ENCODE results near the gene CHIA. TPM values are rescaled to one million over a fixed set of nuclear protein-coding genes. Genes with fewer than 3 reads are reported as not detected.
"Not testable (repeated sequence)": the region's sequence is repeated elsewhere in the genome, so short reads cannot be mapped to it uniquely, and the experiment has no call there.

CHIA gene
- total RNA-seq, 2 experiments from 2014 or later = not detected

DNA sequence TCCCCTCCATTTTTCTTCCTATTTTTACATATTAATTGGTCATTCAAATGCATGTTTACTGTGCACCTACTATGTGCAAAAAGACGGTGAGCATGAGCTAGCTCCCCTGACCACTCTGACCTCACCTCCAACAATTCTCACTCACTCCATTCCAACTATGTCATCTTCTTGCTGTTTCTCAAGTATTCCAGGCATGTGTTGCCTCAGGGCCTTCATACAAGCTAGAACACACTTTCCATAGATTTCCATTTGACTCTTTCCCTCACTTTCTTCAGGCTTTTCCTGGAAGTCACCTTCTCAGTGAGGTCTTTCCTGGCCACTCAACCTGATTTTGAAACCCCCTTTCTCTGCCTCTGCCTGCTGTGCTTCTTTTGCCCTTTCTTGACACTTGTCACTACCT lies 32.6 kb downstream of the CHIA start:
- H3K27me3 Mint-ChIP-seq = no peaks in the 10 kb centered on the region
- H3K27ac Mint-ChIP-seq = no peak overlapping the region
- H3K4me3 Mint-ChIP-seq = no peak overlapping the region
- peaks cover 10% of the 10 kb centered on the region for H3K4me1 Mint-ChIP-seq
- H3K36me3 Mint-ChIP-seq = no peaks in the 10 kb centered on the region
- H3K9me3 Mint-ChIP-seq = peaks cover 10% of the 10 kb centered on the region
- DNase-seq = no peak

DNA sequence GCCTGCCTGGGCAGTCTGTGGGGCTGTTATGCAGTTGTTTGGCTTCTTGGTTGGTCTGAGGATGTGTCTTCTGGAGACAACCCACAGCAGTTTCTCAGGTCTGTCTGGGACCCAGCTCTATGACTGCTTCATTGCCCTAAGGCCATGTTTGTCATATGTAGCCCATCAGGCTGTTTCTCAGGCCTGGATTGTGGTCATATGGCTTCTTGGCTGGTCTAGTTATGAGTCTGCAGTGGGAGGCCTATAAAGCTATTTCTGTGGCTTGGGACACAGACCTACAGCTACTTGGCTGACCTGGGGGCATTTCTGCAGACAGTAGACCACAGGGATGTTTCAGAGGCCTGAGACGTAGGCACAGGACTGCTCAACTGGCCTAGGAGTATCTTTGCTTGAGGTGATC lies 41.5 kb downstream of the CHIA start:
- peaks cover 20% of the 10 kb centered on the region for H3K36me3 Mint-ChIP-seq

DNA sequence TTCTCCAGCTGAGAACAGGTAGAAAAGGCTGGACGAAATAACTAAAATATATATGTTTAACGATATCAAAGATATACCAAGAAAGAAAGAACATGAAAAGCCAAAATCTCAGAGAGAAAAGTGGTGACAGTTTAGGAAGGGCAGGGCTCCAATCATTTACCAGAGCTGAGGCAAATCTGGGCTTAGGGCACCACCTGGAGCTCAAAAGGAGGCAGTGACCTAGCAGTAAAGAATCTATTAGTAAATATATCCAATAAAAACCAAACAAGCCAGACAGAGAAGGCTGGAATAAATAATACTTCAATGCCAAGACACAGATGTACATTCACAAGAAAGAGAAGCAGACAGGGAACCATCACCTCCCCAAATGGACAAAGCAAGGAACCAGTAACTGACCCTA lies 43.5 kb downstream of the CHIA start:
- H3K4me1 Mint-ChIP-seq = peaks cover 6% of the 10 kb centered on the region
- no peak overlapping the region for H3K4me3 Mint-ChIP-seq
- H3K27ac Mint-ChIP-seq = no peak overlapping the region
- no peaks in the 10 kb centered on the region for H3K27me3 Mint-ChIP-seq
- H3K9me3 Mint-ChIP-seq = peaks cover 20% of the 10 kb centered on the region
- DNase-seq = peak; percentile 35
- H3K36me3 Mint-ChIP-seq = peaks cover 18% of the 10 kb centered on the region

More for the DNA sequence above, 41.5 kb downstream of the CHIA start:
- Mint-ChIP-seq H3K27ac (no peak overlapping the region), H3K9me3 (peaks cover 33% of the 10 kb centered on the region), H3K27me3 (no peaks in the 10 kb centered on the region), H3K4me1 (peaks cover 6% of the 10 kb centered on the region), H3K4me3 (no peak overlapping the region)
- DNase-seq = no peak

DNA sequence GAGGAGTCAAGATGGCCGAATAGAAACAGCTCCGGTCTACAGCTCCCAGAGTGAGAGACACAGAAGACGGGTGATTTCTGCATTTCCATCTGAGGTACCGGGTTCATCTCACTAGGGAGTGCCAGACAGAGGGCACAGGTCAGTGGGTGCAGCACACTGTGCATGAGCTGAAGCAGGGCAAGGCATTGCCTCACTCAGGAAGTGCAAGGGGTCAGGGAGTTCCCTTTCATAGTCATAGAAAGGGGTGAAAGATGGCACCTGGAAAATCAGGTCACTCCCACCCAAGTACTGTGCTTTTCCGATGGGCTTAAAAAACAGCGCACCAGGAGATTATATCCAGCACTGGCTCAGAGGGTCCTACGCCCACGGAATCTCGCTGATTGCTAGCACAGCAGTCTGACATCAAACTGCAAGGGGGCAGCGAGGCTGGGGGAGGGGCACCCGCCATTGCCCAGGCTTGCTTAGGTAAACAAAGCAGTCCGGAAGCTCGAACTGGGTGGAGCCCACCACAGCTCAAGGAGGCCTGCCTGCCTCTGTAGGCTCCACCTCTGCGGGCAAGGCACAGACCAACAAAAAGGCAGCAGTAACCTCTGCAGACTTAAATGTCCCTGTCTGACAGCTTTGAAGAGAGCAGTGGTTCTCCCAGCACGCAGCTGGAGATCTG lies 44.7 kb downstream of the CHIA start:
- H3K9me3 Mint-ChIP-seq = peaks cover 13% of the 10 kb centered on the region
- not testable (repeated sequence) for H3K4me1 Mint-ChIP-seq, H3K27ac Mint-ChIP-seq, H3K4me3 Mint-ChIP-seq, DNase-seq, H3K27me3 Mint-ChIP-seq
- H3K36me3 Mint-ChIP-seq = peaks cover 12% of the 10 kb centered on the region

DNA sequence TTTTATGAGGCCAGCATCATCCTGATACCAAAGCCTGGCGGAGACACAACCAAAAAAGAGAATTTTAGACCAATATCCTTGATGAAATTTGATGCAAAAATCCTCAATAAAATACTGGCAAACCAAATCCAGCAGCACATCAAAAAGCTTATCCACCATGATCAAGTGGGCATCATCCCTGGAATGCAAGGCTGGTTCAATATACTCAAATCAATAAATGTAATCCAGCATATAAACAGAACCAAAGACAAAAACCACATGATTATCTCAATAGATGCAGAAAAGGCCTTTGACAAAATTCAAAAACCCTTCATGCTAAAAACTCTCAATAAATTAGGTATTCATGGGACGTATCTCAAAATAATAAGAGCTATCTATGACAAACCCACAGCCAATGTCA lies 48.2 kb downstream of the CHIA start:
- not testable (repeated sequence) for DNase-seq, H3K4me3 Mint-ChIP-seq, H3K4me1 Mint-ChIP-seq, H3K27me3 Mint-ChIP-seq, H3K36me3 Mint-ChIP-seq, H3K27ac Mint-ChIP-seq
- peaks cover 10% of the 10 kb centered on the region for H3K9me3 Mint-ChIP-seq

DNA sequence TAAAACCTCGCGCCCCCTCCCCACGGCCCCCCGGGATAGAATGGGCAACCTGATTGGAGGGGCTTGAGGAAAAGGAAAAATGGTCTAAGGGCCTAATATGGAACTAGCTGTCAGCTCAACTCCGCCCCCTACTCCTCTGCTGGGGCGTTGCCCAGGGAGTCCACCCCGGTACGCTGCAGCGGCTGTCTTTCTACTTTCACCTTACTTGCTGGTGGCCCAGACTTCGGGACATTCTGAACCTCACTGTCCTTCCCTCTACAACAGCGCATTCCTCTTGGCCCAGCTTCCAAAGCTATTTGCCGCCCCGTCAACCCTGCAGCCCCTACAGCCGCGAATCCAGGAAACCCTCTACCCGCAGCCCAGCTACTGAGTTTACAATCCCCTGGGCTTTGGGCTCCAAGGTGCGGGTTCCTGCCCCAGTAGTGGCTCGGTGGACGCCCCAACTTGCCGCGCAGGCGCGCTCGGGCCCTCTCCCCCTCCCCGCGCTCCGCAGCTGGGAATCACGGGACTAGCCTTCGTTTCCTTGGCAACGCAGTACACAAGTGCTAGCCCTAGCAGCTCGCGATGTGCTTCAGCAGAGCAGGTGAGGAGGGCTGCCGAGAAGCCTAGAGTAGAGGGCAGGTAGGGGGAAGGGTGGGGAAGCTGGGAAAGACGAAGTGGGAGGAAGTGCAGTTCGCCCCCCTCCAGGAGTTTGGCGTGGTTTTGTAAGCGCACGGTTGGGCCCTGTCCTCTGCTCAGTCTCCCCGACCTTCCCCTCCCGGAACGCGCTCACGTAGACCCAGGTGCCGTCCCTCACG lies 55.6 kb downstream of the CHIA start:
- Mint-ChIP-seq H3K4me3 (peak overlapping the region; percentile 88), H3K36me3 (no peaks in the 10 kb centered on the region), H3K4me1 (peaks cover 16% of the 10 kb centered on the region), H3K27ac (peak overlapping the region; percentile 38), H3K27me3 (no peaks in the 10 kb centered on the region), H3K9me3 (no peaks in the 10 kb centered on the region)
- DNase-seq = peak; percentile 84

DNA sequence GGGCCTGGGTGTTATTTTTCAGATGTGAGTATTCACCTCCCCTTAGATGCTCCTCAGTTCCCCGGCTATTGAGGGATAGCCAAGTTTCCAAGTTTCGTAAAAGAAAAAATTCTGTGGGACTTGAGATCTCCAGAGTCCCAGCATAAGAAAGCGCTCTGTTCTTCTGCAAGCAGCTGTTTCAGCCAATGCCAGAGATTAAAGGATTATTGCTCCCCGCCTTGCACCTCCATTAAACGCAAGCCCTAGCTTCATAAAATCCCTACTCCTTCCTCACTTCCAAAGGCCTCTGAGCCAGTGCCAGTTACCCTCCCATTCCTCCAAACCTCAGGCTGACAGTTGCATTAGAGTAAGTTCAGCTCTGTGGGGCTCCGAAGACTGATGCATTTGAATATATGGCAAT lies 56.4 kb downstream of the CHIA start:
- peaks cover 16% of the 10 kb centered on the region for H3K4me1 Mint-ChIP-seq
- H3K27me3 Mint-ChIP-seq = no peaks in the 10 kb centered on the region
- peak overlapping the region; percentile 88 for H3K4me3 Mint-ChIP-seq
- no peaks in the 10 kb centered on the region for H3K9me3 Mint-ChIP-seq
- no peaks in the 10 kb centered on the region for H3K36me3 Mint-ChIP-seq
- DNase-seq = no peak
- no peak overlapping the region for H3K27ac Mint-ChIP-seq

DNA sequence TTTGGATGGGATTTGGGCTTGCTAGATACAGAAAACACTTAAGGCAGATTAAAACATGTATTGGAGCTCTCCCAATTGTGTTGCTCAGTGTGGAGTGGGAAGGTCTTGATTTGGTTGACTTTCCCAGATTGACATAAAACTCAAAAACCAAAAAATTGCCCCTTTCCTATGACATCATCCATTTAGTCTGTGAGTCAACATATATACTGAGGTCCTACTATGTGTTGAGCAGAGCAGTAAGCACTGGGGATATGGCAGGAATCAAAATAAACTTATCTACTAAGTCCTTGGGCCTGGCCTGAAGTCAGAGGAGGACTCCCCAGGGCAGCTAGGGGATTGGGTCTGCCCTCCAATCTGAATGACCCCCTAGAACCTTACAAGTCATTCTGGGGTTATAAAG lies 61.0 kb downstream of the CHIA start:
- peaks cover 3% of the 10 kb centered on the region for H3K9me3 Mint-ChIP-seq
- H3K4me3 Mint-ChIP-seq = no peak overlapping the region
- no peak overlapping the region for H3K27ac Mint-ChIP-seq
- H3K27me3 Mint-ChIP-seq = no peaks in the 10 kb centered on the region
- DNase-seq = no peak
- peaks cover 10% of the 10 kb centered on the region for H3K4me1 Mint-ChIP-seq
- no peaks in the 10 kb centered on the region for H3K36me3 Mint-ChIP-seq

DNA sequence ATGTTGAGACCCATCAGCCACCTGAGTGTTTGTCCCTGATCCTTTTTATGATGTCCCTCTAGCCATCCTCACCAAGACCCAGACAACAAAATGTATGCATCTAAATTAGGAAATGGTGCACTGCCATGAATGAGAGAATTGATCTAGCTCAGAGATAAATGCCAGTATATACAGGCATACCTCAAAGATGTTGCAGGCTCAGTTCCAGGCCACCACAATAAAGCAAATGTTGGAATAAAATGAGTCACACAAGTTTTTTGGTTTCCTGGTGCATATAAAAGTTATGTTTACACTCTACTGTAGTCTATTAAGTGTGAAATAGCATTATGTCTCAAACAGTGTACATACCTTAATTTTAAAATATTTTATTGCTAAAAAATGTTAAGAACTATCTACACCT lies 63.9 kb downstream of the CHIA start:
- H3K27ac Mint-ChIP-seq = no peak overlapping the region

DNA sequence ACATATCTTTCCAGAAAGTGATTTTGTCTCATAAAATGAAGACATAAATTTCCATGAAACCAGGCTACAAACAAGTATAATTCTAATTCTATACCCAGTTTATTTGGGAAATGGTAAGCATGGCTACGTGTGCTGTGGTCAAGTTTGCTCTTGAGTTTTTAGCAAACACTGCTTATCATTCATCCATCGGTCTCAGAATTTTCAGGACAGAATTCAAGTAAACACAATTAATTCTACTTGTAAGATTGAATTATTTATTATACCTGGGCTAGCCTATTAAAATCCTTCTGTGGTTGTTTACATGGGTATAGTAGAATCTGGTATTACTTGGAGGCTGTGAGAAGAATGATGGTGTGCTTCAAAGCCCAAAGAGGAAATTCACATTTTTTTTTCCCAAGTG lies 68.3 kb downstream of the CHIA start:
- Mint-ChIP-seq H3K4me1 (peaks cover 5% of the 10 kb centered on the region), H3K4me3 (no peak overlapping the region), H3K9me3 (peaks cover 3% of the 10 kb centered on the region), H3K27ac (no peak overlapping the region), H3K27me3 (peaks cover 5% of the 10 kb centered on the region), H3K36me3 (no peaks in the 10 kb centered on the region)
- no peak for DNase-seq

More for the DNA sequence above, 63.9 kb downstream of the CHIA start:
- Mint-ChIP-seq H3K27me3 (no peaks in the 10 kb centered on the region), H3K9me3 (peaks cover 3% of the 10 kb centered on the region), H3K4me1 (peaks cover 5% of the 10 kb centered on the region), H3K36me3 (no peaks in the 10 kb centered on the region), H3K4me3 (no peak overlapping the region)
- DNase-seq = no peak

DNA sequence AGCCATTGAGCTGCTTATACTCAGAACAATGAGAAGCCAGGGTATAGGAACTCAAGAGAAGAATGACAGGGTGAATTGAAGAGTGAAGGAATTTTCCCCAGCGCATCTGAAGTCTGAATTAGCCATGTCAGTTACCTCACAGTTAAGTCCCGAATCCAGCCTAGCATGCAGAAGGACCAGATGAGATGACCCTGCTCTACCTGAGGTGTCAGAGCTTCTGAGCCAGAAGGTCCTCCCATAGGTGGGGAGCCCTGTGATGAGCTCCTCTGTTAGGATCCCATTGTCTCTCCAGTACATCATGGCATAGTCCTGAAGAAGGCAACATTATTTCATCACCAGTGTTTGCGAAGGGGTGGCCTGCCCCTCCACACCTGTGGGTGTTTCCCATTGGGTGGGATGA lies 68.7 kb downstream of the CHIA start:
- Mint-ChIP-seq H3K36me3 (no peaks in the 10 kb centered on the region), H3K27me3 (peaks cover 7% of the 10 kb centered on the region), H3K4me1 (peaks cover 4% of the 10 kb centered on the region), H3K9me3 (peaks cover 3% of the 10 kb centered on the region), H3K27ac (no peak overlapping the region), H3K4me3 (no peak overlapping the region)
- DNase-seq = no peak

DNA sequence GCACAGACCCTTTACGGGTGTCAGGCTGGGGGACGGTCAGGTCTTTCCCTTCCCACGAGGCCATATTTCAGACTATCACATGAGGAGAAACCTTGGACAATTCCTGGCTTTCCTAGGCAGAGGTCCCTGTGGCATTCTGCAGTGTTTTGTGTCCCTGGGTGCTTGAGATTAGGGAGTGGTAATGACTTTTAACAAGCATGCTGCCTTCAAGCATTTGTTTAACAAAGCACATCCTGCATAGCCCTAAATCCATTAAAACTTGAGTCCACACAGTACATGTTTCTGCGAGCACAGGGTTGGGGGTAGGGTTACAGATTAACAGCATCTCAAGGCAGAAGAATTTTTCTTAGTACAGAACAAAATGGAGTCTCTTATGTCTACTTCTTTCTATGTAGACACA lies 69.6 kb downstream of the CHIA start:
- H3K4me1 Mint-ChIP-seq, H3K36me3 Mint-ChIP-seq, H3K4me3 Mint-ChIP-seq, H3K9me3 Mint-ChIP-seq, H3K27ac Mint-ChIP-seq, DNase-seq: not testable (repeated sequence)
- H3K27me3 Mint-ChIP-seq = peaks cover 13% of the 10 kb centered on the region

DNA sequence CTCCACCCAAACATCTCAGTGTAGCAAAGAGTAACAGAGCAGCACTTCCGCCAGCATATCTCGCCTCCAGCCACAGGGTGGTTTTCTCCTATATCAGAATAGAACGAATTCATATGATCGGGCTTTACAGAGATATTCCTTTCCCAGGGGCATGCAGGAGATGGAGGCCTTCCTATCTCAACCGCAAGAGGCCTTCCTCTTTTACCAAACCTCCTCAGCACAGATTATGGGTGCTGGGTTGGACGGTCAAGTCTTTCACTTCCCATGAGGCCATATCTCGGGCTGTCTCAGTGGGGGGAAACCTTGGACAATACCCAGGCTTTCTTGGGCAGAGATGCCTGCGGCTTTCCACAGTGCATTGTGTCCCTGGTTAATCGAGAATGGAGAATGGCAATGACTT lies 71.1 kb downstream of the CHIA start:
- H3K27me3 Mint-ChIP-seq = peaks cover 16% of the 10 kb centered on the region
- no peaks in the 10 kb centered on the region for H3K9me3 Mint-ChIP-seq
- no peak for DNase-seq
- H3K36me3 Mint-ChIP-seq = no peaks in the 10 kb centered on the region
- H3K27ac Mint-ChIP-seq = no peak overlapping the region
- no peaks in the 10 kb centered on the region for H3K4me1 Mint-ChIP-seq
- no peak overlapping the region for H3K4me3 Mint-ChIP-seq

DNA sequence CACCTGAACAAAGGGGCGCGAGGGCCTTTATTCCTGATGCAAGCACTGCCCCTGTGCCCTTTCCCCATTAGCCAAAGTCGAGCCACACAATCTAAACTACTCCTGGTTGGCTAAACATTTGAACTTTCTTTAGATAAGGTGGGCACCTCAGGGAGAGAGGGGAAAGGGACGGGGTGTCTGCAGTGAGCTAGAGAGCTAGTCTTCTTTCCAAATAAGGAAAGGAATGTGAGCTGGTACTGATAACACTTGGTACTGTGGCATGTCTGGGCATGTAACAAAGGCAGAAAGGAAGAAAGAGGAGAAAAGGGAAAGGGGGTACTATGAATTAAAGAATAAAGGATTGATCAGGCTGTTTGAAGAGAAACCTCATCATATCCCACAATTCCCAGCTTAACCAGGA lies 74.0 kb downstream of the CHIA start:
- H3K27ac Mint-ChIP-seq = no peak overlapping the region
- H3K4me3 Mint-ChIP-seq = no peak overlapping the region
- no peaks in the 10 kb centered on the region for H3K9me3 Mint-ChIP-seq
- no peaks in the 10 kb centered on the region for H3K36me3 Mint-ChIP-seq
- no peak for DNase-seq
- peaks cover 32% of the 10 kb centered on the region for H3K27me3 Mint-ChIP-seq
- no peaks in the 10 kb centered on the region for H3K4me1 Mint-ChIP-seq

DNA sequence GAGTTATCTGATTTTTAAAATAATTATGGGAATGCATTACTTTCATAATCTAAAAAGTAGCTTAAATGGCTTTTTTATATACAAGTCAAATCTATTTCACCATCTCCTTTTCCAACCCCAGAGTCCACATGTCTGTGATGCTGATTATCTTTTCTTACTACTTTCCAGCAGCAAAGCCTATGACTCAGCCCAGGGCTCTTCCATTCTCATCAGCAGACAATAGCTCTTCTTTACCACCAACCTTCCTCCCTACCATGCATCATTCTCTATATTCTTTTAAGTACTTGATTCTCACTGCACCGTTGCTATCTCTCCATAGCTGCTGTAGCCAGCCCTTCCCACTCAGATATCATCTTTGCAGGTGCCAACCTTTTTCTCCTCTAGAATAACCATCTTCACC lies 75.6 kb downstream of the CHIA start:
- Mint-ChIP-seq H3K27me3 (peaks cover 32% of the 10 kb centered on the region), H3K4me1 (no peaks in the 10 kb centered on the region), H3K9me3 (no peaks in the 10 kb centered on the region), H3K27ac (no peak overlapping the region), H3K36me3 (no peaks in the 10 kb centered on the region), H3K4me3 (no peak overlapping the region)
- DNase-seq = no peak

DNA sequence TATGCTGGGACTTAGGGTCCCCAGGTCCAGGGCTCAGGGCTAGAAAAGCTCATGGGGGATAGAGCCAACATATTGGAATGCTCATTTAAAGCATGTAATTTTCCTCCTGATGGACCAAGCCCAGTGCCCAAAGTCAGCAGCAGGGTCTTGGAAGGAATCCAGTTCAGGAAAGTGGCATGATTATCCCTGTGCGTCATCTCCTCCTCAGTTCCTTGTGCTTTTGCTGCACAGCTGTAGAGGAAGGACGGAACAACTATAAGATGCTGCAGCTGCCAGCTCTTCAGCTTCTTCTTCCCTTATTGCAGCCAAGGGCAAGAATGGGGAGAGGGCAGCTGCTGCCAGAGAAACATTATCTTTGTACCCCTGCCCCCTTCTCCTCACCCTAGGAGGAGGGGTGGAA lies 78.5 kb downstream of the CHIA start:
- Mint-ChIP-seq H3K27me3 (peaks cover 29% of the 10 kb centered on the region), H3K36me3 (no peaks in the 10 kb centered on the region), H3K4me3 (no peak overlapping the region), H3K9me3 (no peaks in the 10 kb centered on the region), H3K27ac (no peak overlapping the region), H3K4me1 (no peaks in the 10 kb centered on the region)
- no peak for DNase-seq
